Colonic mucosa (tissue), 4 donors: ENCODE measurements around the gene RAPGEF5. TPM values are rescaled to one million over a fixed set of nuclear protein-coding genes. Genes with fewer than 3 reads are reported as not detected.

Source experiments
- DNase-seq: peaks from one replicate; pipeline ENCODE4 v3.0.0-alpha.2; 2020
- H3K27ac ChIP-seq: fragments of 200-600 bp; one replicate; pipeline ENCODE4 v1.8.0; 2021
- H3K27me3 ChIP-seq: fragments of 200-600 bp; one replicate; pipeline ENCODE4 v1.8.0; 2021
- H3K36me3 ChIP-seq: fragments of 200-600 bp; one replicate; pipeline ENCODE4 v1.8.0; 2021
- H3K4me1 ChIP-seq: fragments of 200-600 bp; one replicate; pipeline ENCODE4 v1.8.0; 2021; ENCODE audit warnings: mild to moderate bottlenecking
- H3K4me3 ChIP-seq: fragments of 200-600 bp; one replicate; pipeline ENCODE4 v1.8.0; 2021
- H3K9ac ChIP-seq, 2 donors: one replicate each; pipeline ENCODE4 v1.7.0; 2013; ENCODE audit warnings: control low read depth in 2 of 2, low read depth in 2 of 2, low read length in 2 of 2
- H3K9me3 ChIP-seq: fragments of 200-600 bp; one replicate; pipeline ENCODE4 v1.8.0; 2021
- CTCF ChIP-seq: fragments of 200-600 bp; IDR thresholded peaks from one replicate; pipeline ENCODE4 v1.8.0; 2022; ENCODE audit warnings: antibody characterized with exemption, mild to moderate bottlenecking
- intact Hi-C: fragments of 100-400 bp; cut with DNase I; formaldehyde crosslinking; loops from one replicate; pipeline ENCODE4 v1.14.1; 2022
- total RNA-seq, 2 donors: library from RNA; stranded (reverse); fragmentation: NEBNext Ultra II Directional in 1 of 2; extraction: Animal tissue kit (Norgen Biotek cat#: 25700) in 1 of 2; gene quantifications; one replicate each; pipeline ENCODE4 v1.2.1, GENCODE V29; 2021
- donor health status: healthy.
- donor health status: DM: no; HTN: no; CAD: no.
- donor health status: DM: no; HTN: no; CAD: no.

RAPGEF5 gene
- total RNA-seq, 2 donors from 2014 or later, result 39.9 to 42.2 TPM

- intact Hi-C loops, result no loop called here
- H3K4me1 ChIP-seq, result no peaks in the 10 kb centered on the region
- no peak overlapping the region for H3K27ac ChIP-seq
- H3K9ac ChIP-seq, result no peak overlapping the region
- H3K27me3 ChIP-seq, result no peaks in the 10 kb centered on the region
- no peak for TF ChIP-seq CTCF
- H3K4me3 ChIP-seq, result no peak overlapping the region
- no peaks in the 10 kb centered on the region for H3K36me3 ChIP-seq
- DNase-seq, result no peak
- H3K9me3 ChIP-seq, result no peaks in the 10 kb centered on the region
These were observed 44.1 kb upstream of the RAPGEF5 start for GRCh38 chr7:22400936-22401553.

GRCh38 chr7:22400150-22400814 lies 43.3 kb upstream of the RAPGEF5 start:
- H3K36me3 ChIP-seq, result no peaks in the 10 kb centered on the region
- no peak overlapping the region for H3K27ac ChIP-seq
- no peaks in the 10 kb centered on the region for H3K4me1 ChIP-seq
- H3K9ac ChIP-seq, result no peak overlapping the region
- H3K9me3 ChIP-seq, result no peaks in the 10 kb centered on the region
- no peak for TF ChIP-seq CTCF
- no peak overlapping the region for H3K4me3 ChIP-seq
- no peaks in the 10 kb centered on the region for H3K27me3 ChIP-seq
- intact Hi-C loops, result no loop called here
- no peak for DNase-seq

- H3K9ac ChIP-seq, result no peak overlapping the region
- intact Hi-C loops, result no loop called here
- H3K9me3 ChIP-seq, result no peaks in the 10 kb centered on the region
- no peak overlapping the region for H3K27ac ChIP-seq
- no peak for TF ChIP-seq CTCF
- no peaks in the 10 kb centered on the region for H3K4me1 ChIP-seq
- H3K36me3 ChIP-seq, result no peaks in the 10 kb centered on the region
- DNase-seq, result no peak
- H3K4me3 ChIP-seq, result no peak overlapping the region
- H3K27me3 ChIP-seq, result no peaks in the 10 kb centered on the region
These were observed 42.6 kb upstream of the RAPGEF5 start for GRCh38 chr7:22399546-22399945.

GRCh38 chr7:22399091-22399490 lies 42.1 kb upstream of the RAPGEF5 start:
- no peak overlapping the region for H3K27ac ChIP-seq
- no peaks in the 10 kb centered on the region for H3K4me1 ChIP-seq
- H3K9me3 ChIP-seq, result no peaks in the 10 kb centered on the region
- no peak overlapping the region for H3K9ac ChIP-seq
- no peaks in the 10 kb centered on the region for H3K27me3 ChIP-seq
- TF ChIP-seq CTCF, result no peak
- intact Hi-C loops, result no loop called here
- no peaks in the 10 kb centered on the region for H3K36me3 ChIP-seq
- no peak for DNase-seq
- no peak overlapping the region for H3K4me3 ChIP-seq

- Histone ChIP-seq H3K4me1 (no peaks in the 10 kb centered on the region), H3K27me3 (no peaks in the 10 kb centered on the region), H3K9me3 (no peaks in the 10 kb centered on the region), H3K9ac (no peak overlapping the region), H3K36me3 (no peaks in the 10 kb centered on the region), H3K4me3 (no peak overlapping the region), H3K27ac (no peak overlapping the region)
- intact Hi-C loops, result no loop called here
- no peak for DNase-seq
- TF ChIP-seq CTCF, result no peak
These were observed 41.0 kb upstream of the RAPGEF5 start for GRCh38 chr7:22397981-22398380.
